IgD-negative memory B cell (primary cell): ENCODE results near the gene CABLES2. TPM values are rescaled to one million over a fixed set of nuclear protein-coding genes. Genes with fewer than 3 reads are reported as not detected.
A peak's percentile ranks its signal among the peaks of the same experiment; 100 is the strongest.

ENCODE experiments used
- H3K27ac Mint-ChIP-seq, 3 donors: one replicate each; pipeline ENCODE4 v1.8.0; 2020 to 2022; ENCODE audit warnings: mild to moderate bottlenecking in 3 of 3, mixed read lengths in 3 of 3, moderate library complexity in 1 of 3
- H3K27me3 Mint-ChIP-seq: one replicate; pipeline ENCODE4 v1.8.0; 2021; ENCODE audit warnings: mixed read lengths
- H3K36me3 Mint-ChIP-seq: one replicate; pipeline ENCODE4 v1.8.0; 2020; ENCODE audit warnings: mild to moderate bottlenecking, mixed read lengths
- H3K4me1 Mint-ChIP-seq, 3 donors: one replicate each; pipeline ENCODE4 v1.8.0; 2020 to 2022; ENCODE audit warnings: mixed read lengths in 3 of 3, mild to moderate bottlenecking in 1 of 3
- H3K4me3 Mint-ChIP-seq, 4 donors: one replicate each; pipeline ENCODE4 v1.8.0; 2020 to 2022; ENCODE audit warnings: mild to moderate bottlenecking in 4 of 4, mixed read lengths in 4 of 4, moderate library complexity in 3 of 4
- H3K9me3 Mint-ChIP-seq, 3 donors: one replicate each; pipeline ENCODE4 v1.8.0; 2020 to 2021; ENCODE audit warnings: mixed read lengths in 3 of 3, mild to moderate bottlenecking in 1 of 3
- polyA plus RNA-seq: library from polyadenylated mRNA; unstranded; fragments of 300-500 nt; fragmentation: Illumina TruSeq; gene quantifications from one replicate; pipeline ENCODE4 v1.2.3, GENCODE V29; 2021

The CABLES2 gene, protein sequence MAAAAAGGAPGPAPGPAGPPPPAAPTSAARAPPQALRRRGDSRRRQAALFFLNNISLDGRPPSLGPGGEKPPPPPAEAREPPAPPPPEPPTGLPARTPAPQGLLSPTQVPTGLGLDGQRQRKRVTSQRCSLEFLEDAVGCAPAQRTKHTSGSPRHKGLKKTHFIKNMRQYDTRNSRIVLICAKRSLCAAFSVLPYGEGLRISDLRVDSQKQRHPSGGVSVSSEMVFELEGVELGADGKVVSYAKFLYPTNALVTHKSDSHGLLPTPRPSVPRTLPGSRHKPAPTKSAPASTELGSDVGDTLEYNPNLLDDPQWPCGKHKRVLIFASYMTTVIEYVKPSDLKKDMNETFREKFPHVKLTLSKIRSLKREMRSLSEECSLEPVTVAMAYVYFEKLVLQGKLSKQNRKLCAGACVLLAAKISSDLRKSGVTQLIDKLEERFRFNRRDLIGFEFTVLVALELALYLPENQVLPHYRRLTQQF
- polyA plus RNA-seq, result 1.1 TPM

DNA sequence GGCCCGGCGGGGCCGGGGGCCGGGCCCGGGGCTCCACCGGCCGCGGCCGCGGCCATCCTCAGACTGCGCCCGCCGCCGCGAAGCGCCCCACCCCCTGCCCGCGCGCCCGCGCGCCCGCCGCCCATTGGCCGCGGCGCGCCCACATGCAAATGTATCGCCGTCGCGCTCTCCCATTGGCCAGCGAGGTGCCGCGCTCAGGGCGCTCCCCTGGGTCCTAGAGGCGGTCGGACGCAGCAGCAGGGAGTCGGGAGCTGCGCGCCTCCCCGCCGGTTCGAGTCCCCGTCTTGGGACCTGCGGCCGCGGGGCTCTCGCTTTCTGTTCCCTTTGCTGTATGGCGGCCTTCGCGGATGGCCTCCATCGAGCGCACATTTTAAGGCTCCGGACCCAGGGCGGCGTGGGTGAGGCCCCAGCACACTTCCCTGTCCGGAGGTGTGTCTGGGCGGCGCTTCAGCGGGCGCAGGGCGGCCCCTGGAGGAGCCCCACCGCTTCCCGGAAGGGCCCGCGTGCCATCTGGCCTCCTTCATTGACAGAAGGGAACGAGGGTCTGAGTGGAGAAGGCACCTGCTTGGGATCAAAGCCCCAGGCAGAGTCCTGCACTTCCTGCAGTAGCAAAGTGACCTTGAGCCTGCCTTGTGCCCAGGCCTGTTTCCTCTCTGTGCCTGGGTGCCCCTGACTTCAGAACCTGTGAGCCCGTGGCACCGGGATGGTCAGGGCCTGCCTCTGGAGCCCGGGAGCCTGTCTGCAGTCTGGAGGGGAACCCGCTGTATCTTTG, at the start of gene CABLES2:
Gene CABLES2, minus strand, starts transcription at position 65 of the 772 bp plus-strand sequence. Its CDS starts 9 bp downstream, at position 56.
- H3K4me1 Mint-ChIP-seq, result peaks cover 6 to 17% (median 13%) of the 10 kb centered on the region in 3 donors
- H3K9me3 Mint-ChIP-seq, result no peaks in the 10 kb centered on the region
- H3K27ac Mint-ChIP-seq, result peak within 1 kb of the TSS; percentile 47 to 90 (median 78)
- no peaks in the 10 kb centered on the region for H3K36me3 Mint-ChIP-seq
- H3K27me3 Mint-ChIP-seq, result peaks cover 3% of the 10 kb centered on the region
- peak within 1 kb of the TSS; percentile 84 to 94 (median 90) for H3K4me3 Mint-ChIP-seq

DNA sequence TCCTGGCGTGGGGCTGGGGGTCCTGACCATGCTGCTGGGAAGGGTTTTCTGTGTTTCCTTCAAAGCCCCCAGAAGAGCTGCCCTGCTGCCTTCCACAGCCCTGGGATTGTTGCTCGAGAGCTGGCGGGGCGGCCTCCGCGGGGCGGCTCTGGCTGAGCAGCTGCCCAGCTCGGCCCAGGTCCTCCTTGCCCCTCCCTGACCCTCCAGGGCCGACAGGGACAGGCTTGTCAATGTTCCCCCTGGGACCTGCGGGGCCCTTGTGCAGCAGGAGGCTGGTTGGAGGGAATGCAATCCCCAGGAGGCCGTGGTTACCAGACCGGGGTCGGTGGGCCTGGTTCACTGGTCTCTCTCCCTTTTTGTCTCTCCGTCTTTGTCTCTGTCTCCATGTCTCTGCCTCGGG, 48.8 kb upstream of the CABLES2 start:
- Mint-ChIP-seq H3K4me1 (no peaks in the 10 kb centered on the region), H3K27ac (no peak overlapping the region), H3K36me3 (no peaks in the 10 kb centered on the region), H3K27me3 (peaks cover 12% of the 10 kb centered on the region), H3K4me3 (no peak overlapping the region), H3K9me3 (no peaks in the 10 kb centered on the region)

DNA sequence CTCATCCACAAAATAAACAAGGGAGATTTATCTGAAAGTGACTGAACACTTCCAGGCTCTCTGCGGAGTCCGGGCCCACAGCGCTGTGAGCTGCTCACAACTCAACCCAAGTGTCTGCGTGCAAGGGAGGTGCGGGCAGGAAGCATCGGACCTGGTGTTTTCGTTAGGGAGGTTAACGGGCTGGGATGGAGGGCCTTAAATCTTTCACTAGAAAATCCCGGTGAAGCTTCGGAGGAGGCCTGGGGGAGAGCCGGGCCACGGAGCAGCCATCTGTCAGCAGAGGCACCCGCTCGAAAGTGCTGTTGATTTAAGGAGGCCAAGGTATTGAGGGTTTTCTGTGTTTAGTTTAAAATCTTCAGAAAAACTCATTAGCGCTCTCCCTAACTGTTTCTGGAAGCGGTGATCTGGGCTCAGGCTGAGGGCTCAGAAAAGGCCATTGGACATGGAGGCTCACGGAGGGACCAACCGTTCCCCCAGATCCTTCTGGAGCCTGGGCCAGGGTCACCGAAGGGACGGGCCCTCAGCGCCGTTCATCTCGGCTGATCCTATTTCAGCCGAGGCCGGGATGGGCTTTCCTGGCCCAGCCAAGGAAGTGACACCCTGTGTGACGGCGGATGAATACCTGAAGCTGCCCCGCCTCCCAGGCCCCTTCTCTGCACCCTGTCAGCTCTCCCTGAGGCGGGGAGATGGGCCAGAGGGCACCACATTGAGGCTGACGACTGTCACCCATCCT, 48.0 kb upstream of the CABLES2 start:
- H3K4me1 Mint-ChIP-seq, result no peaks in the 10 kb centered on the region
- peaks cover 12% of the 10 kb centered on the region for H3K27me3 Mint-ChIP-seq
- H3K9me3 Mint-ChIP-seq, result no peaks in the 10 kb centered on the region
- H3K36me3 Mint-ChIP-seq, result no peaks in the 10 kb centered on the region
- H3K4me3 Mint-ChIP-seq, result no peak overlapping the region
- H3K27ac Mint-ChIP-seq, result no peak overlapping the region

DNA sequence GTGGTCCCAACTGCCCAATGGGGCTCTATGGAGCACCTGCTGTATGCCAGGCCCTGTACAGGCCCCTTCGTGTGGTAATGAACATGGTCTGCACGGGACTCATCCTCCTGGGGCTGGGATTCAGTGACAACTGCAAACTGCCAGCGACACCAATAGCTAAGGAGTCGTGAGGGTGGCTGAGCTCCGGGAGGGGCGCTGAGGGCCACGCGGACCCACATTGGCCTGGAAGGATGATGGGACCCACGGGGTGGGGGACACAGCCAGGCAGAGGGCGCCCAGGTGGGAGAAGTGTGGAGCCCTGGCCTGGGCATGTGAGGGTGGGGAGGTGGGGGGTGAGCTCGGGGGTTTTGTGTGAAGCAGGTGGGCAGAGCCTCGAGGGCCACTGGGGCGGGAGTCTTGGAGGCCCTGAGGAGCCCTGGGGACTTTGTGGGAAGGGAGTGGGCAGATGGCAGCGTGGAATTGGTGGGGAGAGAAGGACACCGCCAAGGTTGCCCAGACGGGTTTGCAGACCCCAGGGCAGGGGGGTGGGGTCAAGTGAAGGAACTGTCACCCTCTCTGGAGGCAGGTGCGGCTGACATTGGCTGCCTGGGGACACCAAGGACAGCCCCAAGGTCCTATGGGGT, 46.2 kb upstream of the CABLES2 start:
- Mint-ChIP-seq H3K9me3 (no peaks in the 10 kb centered on the region), H3K27me3 (peaks cover 12% of the 10 kb centered on the region), H3K4me1 (no peaks in the 10 kb centered on the region), H3K27ac (no peak overlapping the region), H3K4me3 (no peak overlapping the region), H3K36me3 (no peaks in the 10 kb centered on the region)

DNA sequence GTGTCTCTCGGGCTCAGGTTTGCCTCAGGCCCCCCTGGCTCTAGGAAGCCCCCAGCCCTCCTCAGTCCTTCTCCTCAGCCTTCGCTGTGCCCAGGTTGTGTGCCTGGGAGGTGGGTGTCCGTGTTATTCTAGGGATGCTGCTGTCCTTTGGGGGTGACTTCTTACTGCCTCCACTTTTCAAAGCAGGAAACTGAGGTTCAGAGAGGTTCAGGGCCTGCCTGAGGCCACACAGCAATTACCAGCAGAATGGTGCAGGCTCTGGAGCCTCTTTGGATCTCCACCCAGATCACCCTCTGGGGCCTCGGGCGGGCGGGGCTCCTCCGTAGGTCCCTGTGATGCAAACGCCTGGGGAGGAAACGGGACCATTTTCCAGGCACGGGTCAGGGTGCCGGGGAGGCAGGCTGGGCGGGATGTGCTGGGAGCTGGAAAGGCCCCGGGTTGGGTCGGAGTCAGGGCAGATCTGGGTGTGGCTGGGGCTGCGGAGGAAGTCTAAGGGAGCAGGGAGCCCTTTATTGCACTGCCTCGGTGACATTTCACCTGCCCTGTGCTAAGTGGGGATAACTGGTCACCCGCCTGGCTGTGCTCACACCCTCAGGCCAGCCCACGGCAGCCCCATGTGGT, 45.5 kb upstream of the CABLES2 start:
- no peaks in the 10 kb centered on the region for H3K4me1 Mint-ChIP-seq
- no peak overlapping the region for H3K4me3 Mint-ChIP-seq
- H3K9me3 Mint-ChIP-seq, result no peaks in the 10 kb centered on the region
- H3K27ac Mint-ChIP-seq, result no peak overlapping the region
- no peaks in the 10 kb centered on the region for H3K36me3 Mint-ChIP-seq
- peaks cover 12% of the 10 kb centered on the region for H3K27me3 Mint-ChIP-seq

DNA sequence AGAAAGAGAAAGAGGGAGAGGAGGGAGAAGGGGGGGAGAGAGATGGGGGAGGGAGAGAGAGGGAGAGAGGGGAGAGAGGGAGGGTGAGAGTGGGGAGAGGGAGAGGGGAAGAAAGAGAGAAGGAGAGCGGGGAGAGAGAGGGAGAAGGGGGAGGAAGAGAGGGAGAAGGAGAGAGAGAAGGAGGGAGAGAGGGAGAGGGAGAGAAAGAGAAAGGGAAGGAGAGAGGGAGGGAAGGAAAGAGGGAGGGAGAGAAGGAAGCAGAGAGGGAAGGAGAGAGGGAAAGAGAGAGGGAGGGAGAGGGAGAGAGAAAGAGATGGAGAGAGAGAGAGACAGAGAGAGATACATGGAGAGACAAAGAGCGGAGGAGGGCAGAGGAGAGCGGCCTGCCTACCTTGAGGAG, 44.9 kb upstream of the CABLES2 start:
- H3K4me1 Mint-ChIP-seq, result no peaks in the 10 kb centered on the region
- no peaks in the 10 kb centered on the region for H3K36me3 Mint-ChIP-seq
- peaks cover 12% of the 10 kb centered on the region for H3K27me3 Mint-ChIP-seq
- no peak overlapping the region for H3K27ac Mint-ChIP-seq
- H3K9me3 Mint-ChIP-seq, result no peaks in the 10 kb centered on the region
- no peak overlapping the region for H3K4me3 Mint-ChIP-seq

DNA sequence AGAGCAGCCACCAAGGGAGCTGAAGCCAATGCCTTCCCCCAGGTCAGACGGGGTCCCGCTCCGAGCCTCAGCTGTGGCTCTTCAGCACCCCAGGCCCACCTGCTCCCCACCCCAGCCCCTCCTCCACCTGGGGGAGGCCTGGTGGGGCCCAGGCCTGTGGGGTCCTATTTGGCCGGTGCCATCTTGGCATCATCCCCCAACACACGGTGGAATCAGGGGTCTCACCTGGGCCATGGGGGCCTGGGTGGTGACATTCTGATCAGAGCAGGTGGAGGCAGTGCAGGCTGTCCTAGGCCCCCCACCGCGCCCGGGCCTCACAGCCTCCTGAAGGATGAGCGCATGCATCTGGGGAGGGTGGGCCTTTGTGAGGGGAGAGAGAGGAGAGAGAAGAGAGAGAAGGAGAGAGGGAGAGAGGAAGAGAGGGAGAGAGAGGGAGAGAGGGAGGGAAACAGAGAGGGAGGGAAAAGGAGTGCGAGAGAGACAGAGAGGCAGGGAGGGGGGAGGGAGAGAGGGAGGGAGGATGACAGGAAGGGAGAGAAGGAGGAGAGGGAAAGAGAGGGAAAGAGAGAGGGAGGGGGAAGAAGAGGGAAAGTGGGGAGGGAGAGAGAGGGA, 44.2 kb upstream of the CABLES2 start:
- Mint-ChIP-seq H3K4me1 (no peaks in the 10 kb centered on the region), H3K9me3 (no peaks in the 10 kb centered on the region), H3K27ac (no peak overlapping the region), H3K36me3 (no peaks in the 10 kb centered on the region), H3K27me3 (peaks cover 12% of the 10 kb centered on the region), H3K4me3 (no peak overlapping the region)

DNA sequence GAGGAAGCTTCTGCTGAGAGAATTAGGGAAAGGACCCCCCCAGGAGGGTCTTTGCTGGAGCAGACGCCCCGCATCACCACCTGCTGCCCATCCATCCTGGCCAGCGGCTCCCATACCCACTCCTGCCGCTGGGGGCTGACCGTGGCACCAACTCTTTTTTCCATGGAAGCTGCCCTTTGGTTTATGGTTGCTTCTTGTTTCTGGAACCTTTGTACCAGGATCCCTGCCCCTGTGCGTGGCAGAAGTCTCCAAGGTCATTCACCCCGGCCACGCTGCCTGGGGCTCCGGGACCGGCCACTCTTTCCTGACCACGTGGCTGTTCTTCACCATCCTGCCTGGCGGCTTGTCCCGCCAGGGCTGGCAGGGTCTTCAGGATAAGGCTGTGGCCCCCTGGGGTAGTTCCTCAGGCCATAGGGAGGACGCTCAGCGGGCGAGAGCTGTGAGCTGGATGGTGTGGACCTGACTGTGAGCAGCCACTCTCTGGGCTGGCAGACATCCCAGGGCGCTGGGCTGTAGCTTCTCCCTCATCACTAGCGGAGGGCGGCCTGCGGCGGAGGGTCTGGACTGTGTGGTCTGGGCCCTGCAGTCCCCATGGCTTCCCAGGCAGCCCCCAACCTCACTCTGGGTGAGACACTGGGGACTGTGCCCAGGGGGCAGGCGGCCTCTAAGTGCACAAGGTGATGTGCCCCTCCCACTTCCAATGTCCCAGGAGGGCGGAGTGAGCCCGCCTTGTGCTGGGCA, 43.0 kb upstream of the CABLES2 start:
- peaks cover 9% of the 10 kb centered on the region for H3K27me3 Mint-ChIP-seq
- H3K27ac Mint-ChIP-seq, result no peak overlapping the region
- H3K4me3 Mint-ChIP-seq, result no peak overlapping the region
- H3K36me3 Mint-ChIP-seq, result no peaks in the 10 kb centered on the region
- H3K4me1 Mint-ChIP-seq, result no peaks in the 10 kb centered on the region
- H3K9me3 Mint-ChIP-seq, result no peaks in the 10 kb centered on the region

DNA sequence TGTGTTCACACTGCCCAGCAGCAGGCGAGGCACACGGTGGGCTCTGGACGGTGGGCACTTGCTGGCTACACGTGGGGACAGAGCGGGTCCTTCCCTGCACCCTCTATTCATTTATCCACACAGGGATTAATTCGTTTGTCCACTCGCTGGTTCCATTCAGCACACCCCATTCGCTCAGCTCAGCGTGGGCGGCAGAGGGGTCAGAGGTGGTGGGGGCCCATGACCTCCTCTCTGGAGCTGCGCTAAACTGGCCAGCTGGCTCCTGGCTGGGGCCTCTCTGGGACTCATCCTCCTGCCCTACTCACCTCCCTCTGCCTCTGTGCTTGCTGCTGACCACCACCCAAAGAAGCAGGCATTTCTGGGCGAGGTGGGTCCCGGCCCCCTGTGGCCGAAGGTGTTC, 41.7 kb upstream of the CABLES2 start:
- no peak overlapping the region for H3K27ac Mint-ChIP-seq
- H3K27me3 Mint-ChIP-seq, result peaks cover 9% of the 10 kb centered on the region
- H3K36me3 Mint-ChIP-seq, result no peaks in the 10 kb centered on the region
- no peaks in the 10 kb centered on the region for H3K4me1 Mint-ChIP-seq
- no peak overlapping the region for H3K4me3 Mint-ChIP-seq
- no peaks in the 10 kb centered on the region for H3K9me3 Mint-ChIP-seq

DNA sequence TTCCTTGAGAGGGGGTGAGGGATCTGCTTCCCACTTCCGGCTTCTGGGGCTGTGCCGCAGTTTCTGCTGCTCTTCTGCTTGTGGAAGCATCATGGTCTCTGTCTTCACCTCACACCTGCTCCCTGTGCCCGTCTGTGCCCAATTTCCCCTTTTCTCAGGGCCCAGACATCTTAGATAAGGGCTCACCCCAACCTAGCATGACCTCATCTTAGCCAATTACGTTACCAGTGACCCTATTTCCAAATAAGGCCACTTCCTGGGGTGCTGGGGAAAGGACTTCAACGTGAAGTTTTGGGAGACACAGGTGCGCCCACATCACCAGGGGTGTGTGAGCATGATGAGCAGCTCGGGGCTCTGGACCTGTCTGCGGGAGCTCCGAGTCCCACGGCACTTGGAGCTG, 41.0 kb upstream of the CABLES2 start:
- Mint-ChIP-seq H3K4me1 (no peaks in the 10 kb centered on the region), H3K27ac (no peak overlapping the region), H3K36me3 (no peaks in the 10 kb centered on the region), H3K27me3 (peaks cover 10% of the 10 kb centered on the region), H3K9me3 (no peaks in the 10 kb centered on the region), H3K4me3 (no peak overlapping the region)

DNA sequence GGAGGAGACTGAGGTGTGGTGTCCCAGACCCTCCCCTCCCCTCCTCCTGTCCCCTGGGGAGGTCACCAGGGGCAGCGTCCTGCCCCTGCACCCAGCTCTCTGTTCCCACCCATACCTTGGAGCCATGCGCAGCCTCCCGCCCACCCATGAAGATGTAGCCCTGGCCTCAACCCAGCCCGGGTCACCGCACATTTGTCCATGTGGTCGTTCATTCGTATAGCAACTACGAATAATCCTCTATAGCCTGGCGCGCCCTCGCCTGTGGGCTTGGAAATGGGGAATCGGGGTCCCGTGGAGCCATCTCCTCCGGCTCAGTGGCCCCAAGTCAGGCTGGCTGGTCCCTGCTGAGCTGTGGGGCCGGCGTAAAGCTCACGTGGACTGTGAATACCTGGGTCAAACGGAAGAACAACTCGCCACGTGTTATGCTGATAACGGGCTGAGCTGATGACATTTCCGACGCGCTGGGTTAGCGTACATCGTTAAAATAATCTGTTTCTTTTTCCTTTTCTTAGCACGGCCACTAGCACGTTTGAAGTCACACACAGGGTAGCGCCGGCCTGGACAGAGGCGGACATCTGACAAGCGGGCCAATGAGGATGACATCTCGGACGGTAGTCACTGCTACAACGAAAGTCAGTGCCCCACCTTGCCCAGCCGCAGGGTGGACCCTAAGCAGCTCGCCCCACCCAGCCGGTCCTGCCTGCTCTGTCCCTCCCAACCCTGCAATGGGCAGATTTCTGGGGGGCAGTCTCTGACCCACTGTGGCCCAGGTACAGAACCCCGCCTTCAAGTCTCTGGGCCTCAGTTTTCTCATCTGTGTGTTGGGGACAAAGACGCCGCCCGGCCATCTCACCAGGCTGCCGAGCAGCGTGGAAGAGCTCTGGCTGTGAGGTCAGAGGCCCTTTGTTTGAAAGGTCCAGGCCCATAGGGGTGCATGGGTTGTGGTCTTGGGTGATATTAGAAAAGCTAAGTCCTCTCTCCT, 40.1 kb upstream of the CABLES2 start:
- H3K27ac Mint-ChIP-seq, result no peak overlapping the region
- H3K27me3 Mint-ChIP-seq, result peaks cover 12% of the 10 kb centered on the region
- H3K9me3 Mint-ChIP-seq, result no peaks in the 10 kb centered on the region
- H3K4me3 Mint-ChIP-seq, result no peak overlapping the region
- no peaks in the 10 kb centered on the region for H3K36me3 Mint-ChIP-seq
- peaks cover 0 to 1% (median 0%) of the 10 kb centered on the region in 3 donors for H3K4me1 Mint-ChIP-seq

DNA sequence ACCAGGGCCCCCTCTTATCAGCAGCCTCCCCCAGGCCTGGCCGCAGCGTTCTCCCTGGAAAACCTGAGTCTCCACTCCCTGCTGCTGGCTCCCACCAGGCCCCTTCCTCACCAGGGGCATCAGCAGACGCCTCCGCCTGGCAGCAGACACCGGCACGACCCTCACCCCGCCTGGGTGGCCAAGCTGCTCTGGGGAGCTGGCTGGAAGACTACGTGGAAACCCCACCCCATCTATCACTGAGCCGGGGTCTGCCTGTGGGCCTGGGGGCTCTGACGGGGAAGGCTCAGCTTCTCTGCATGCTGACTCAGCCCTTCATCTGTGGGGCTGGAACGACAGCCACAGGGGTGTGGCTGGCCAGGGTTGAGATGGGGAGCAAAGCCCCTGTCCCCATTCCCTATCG, 39.4 kb upstream of the CABLES2 start:
- peaks cover 0 to 1% (median 0%) of the 10 kb centered on the region in 3 donors for H3K4me1 Mint-ChIP-seq
- no peak overlapping the region for H3K27ac Mint-ChIP-seq
- no peak overlapping the region for H3K4me3 Mint-ChIP-seq
- no peaks in the 10 kb centered on the region for H3K36me3 Mint-ChIP-seq
- no peaks in the 10 kb centered on the region for H3K9me3 Mint-ChIP-seq
- H3K27me3 Mint-ChIP-seq, result peaks cover 16% of the 10 kb centered on the region
